ENCODE results near the gene MBNL2.
"Not testable (repeated sequence)": the region's sequence is repeated elsewhere in the genome, so short reads cannot be mapped to it uniquely, and the experiment has no call there.

The MBNL2 gene

DNA sequence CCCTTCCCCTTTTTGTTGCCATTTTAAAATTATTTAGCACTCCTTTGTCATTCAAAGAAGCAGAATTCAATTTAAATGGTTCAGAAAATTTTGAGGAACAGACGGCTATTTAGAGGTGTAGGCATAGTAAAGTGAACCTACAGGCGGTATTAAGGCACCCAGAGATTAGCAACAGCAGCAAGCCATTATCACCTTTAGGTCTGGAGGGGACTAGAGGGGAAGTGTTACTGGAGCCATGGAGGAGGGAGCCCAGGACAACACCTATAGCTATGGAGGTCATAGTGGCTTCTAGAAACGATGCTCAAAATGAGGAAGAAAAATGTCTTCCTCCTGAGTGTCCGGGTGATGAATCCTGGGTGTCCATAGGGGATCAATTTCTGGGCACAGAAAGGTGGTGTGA is 25.8 kb upstream of the MBNL2 start:
- no peak for DNase-seq (ENCODE audit: low spot score in 2 of 2)
- Mint-ChIP-seq H3K27ac (no peak overlapping the region), H3K9me3 (no peaks in the 10 kb centered on the region), H3K4me3 (no peak overlapping the region), H3K36me3 (peaks cover 4% of the 10 kb centered on the region), H3K4me1 (no peaks in the 10 kb centered on the region), H3K27me3 (peaks cover 18% of the 10 kb centered on the region)
- no peak for ATAC-seq (ENCODE audit: low read depth)

DNA sequence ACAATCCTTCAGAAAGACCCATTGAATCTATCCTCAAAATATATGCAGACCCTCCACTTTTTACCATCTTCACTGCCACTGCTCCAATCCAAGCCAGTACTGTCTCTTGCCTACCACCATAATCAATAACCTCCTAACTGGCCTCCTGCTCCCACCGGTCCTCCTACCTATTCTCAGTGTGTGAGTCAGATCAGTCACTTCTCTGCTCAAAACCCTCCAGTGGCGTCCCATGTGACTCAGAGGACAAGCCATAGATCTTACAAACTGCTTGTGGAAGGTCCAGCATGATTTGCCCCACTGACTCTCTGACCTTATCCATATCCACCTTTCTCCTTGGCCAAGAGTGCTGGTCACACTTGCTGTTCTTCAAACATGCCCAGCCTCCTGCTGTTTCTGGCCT is 23.4 kb upstream of the MBNL2 start:
- Mint-ChIP-seq H3K36me3 (peaks cover 6% of the 10 kb centered on the region), H3K4me1 (no peaks in the 10 kb centered on the region), H3K27ac (no peak overlapping the region), H3K27me3 (peaks cover 21% of the 10 kb centered on the region), H3K4me3 (no peak overlapping the region), H3K9me3 (no peaks in the 10 kb centered on the region)
- ATAC-seq (ENCODE audit: low read depth), result no peak
- no peak for DNase-seq (ENCODE audit: low spot score in 2 of 2)

- H3K27me3 Mint-ChIP-seq, result peaks cover 19% of the 10 kb centered on the region
- peaks cover 6% of the 10 kb centered on the region for H3K36me3 Mint-ChIP-seq
- no peak for ATAC-seq (ENCODE audit: low read depth)
- no peak for DNase-seq (ENCODE audit: low spot score in 2 of 2)
- no peak overlapping the region for H3K27ac Mint-ChIP-seq
- no peaks in the 10 kb centered on the region for H3K9me3 Mint-ChIP-seq
- H3K4me3 Mint-ChIP-seq, result no peak overlapping the region
- H3K4me1 Mint-ChIP-seq, result no peaks in the 10 kb centered on the region
These were observed 22.7 kb upstream of the MBNL2 start for GRCh38 chr13:97199451-97199850.

DNA sequence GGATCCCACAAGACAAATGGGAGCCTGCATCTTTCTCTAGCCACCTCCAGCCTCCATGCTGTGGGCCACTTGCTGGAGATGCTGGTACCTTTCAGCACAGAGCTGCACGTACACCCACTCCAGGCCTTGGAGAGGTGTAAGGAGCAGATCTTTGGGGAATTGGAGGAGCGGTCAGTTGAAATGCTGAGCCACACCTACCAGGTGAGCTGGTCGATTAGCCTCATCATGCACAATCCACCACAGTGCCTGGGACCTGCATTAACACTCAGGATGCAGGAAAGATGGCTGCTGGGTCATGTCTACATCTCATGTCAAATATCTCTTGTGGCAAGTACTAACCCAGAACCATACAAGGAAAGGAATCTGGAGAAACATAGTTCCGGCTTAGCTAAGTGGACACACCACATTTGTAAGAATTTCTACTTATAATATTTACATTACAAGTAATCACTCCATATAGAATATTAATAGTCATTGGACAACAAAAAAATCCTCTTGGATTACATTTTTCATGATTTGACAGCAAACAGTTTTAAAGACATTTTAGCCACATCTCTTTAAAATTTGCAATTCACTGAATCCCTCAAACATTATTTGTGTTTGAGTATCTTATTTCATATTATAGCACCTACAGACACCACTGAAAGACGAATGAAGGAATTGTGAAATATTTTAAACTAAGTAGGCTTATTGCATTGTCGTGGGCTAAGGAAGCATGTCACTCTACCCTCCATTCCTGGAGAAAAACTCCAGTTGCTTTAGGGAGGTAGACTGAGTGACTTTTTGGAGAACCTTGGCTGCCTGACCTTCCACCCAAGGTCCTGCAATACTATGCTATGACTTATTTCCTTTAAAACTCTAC is 21.8 kb upstream of the MBNL2 start:
- Mint-ChIP-seq H3K9me3 (no peaks in the 10 kb centered on the region), H3K27me3 (peaks cover 17% of the 10 kb centered on the region), H3K4me1 (no peaks in the 10 kb centered on the region), H3K36me3 (peaks cover 6% of the 10 kb centered on the region), H3K4me3 (no peak overlapping the region), H3K27ac (no peak overlapping the region)
- DNase-seq (ENCODE audit: low spot score in 2 of 2) (no peak), ATAC-seq (ENCODE audit: low read depth) (no peak)

GRCh38 chr13:97202761-97203160 is 19.4 kb upstream of the MBNL2 start:
- Mint-ChIP-seq H3K9me3 (peaks cover 1% of the 10 kb centered on the region), H3K4me3 (no peak overlapping the region), H3K36me3 (peaks cover 8% of the 10 kb centered on the region), H3K4me1 (no peaks in the 10 kb centered on the region), H3K27me3 (peaks cover 16% of the 10 kb centered on the region), H3K27ac (no peak overlapping the region)
- ATAC-seq (ENCODE audit: low read depth) (no peak), DNase-seq (ENCODE audit: low spot score in 2 of 2) (no peak)

- Mint-ChIP-seq H3K27ac (no peak overlapping the region), H3K4me1 (no peaks in the 10 kb centered on the region), H3K9me3 (peaks cover 1% of the 10 kb centered on the region), H3K36me3 (peaks cover 5% of the 10 kb centered on the region), H3K4me3 (no peak overlapping the region), H3K27me3 (peaks cover 5% of the 10 kb centered on the region)
- no peak for ATAC-seq (ENCODE audit: low read depth)
- DNase-seq (ENCODE audit: low spot score in 2 of 2), result no peak
These were observed 16.7 kb upstream of the MBNL2 start for GRCh38 chr13:97205465-97205864.

GRCh38 chr13:97205982-97206381 is 16.2 kb upstream of the MBNL2 start:
- Mint-ChIP-seq H3K4me1 (no peaks in the 10 kb centered on the region), H3K27me3 (peaks cover 4% of the 10 kb centered on the region), H3K4me3 (no peak overlapping the region), H3K9me3 (peaks cover 1% of the 10 kb centered on the region), H3K27ac (no peak overlapping the region), H3K36me3 (peaks cover 5% of the 10 kb centered on the region)
- DNase-seq (ENCODE audit: low spot score in 2 of 2) (no peak), ATAC-seq (ENCODE audit: low read depth) (no peak)

DNA sequence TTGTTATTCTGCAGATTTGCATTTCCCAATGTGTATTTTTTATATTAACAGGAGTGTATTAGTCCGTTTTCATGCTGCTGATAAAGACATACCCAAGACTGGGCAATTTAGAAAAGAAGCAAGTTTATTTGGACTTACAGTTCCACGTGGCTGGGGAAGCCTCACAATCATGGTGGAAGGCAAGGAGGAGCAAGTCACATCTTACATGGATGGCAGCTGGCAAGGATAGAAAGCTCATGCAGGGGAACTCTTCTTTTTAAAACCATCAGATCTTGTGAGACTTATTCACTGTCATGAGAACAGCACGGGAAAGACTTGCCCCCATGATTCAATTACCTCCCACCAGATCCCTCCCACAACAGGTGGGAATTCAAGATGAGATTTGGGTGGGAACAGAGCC is 14.9 kb upstream of the MBNL2 start:
- H3K27ac Mint-ChIP-seq; ATAC-seq (ENCODE audit: low read depth); H3K27me3 Mint-ChIP-seq; DNase-seq (ENCODE audit: low spot score in 2 of 2); H3K4me1 Mint-ChIP-seq; H3K36me3 Mint-ChIP-seq; H3K9me3 Mint-ChIP-seq; H3K4me3 Mint-ChIP-seq: not testable (repeated sequence)

- H3K4me1 Mint-ChIP-seq, result peaks cover 3% of the 10 kb centered on the region
These were observed 10.8 kb upstream of the MBNL2 start for GRCh38 chr13:97211300-97211699.

DNA sequence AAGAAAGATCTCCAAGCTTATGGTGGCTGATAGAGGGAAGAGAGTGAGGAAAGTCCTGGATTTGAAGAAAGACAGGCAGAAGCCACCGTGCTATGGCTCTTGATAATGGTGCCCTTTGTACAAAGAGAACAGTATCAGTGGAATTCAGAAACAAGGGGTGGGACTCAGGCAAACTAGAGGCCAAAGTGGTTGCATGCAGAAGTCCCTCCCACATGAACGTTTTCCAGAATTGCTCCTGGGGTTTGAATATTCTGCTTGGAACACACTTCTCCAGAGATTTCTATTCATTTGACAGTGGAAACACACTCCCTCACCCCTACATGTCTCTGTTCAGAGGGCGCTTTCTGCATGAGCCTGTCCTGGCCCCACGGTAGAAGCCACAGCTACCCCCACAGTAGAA is 10.1 kb upstream of the MBNL2 start:
- Mint-ChIP-seq H3K4me3 (no peak overlapping the region), H3K9me3 (peaks cover 1% of the 10 kb centered on the region), H3K27ac (no peak overlapping the region), H3K4me1 (peaks cover 3% of the 10 kb centered on the region), H3K36me3 (peaks cover 2% of the 10 kb centered on the region), H3K27me3 (peaks cover 6% of the 10 kb centered on the region)
- no peak for DNase-seq (ENCODE audit: low spot score in 2 of 2)
- no peak for ATAC-seq (ENCODE audit: low read depth)

More at GRCh38 chr13:97211300-97211699, 10.8 kb upstream of the MBNL2 start:
- no peak overlapping the region for H3K4me3 Mint-ChIP-seq
- H3K9me3 Mint-ChIP-seq, result peaks cover 1% of the 10 kb centered on the region
- peaks cover 2% of the 10 kb centered on the region for H3K36me3 Mint-ChIP-seq
- H3K27ac Mint-ChIP-seq, result no peak overlapping the region
- peaks cover 6% of the 10 kb centered on the region for H3K27me3 Mint-ChIP-seq
- no peak for ATAC-seq (ENCODE audit: low read depth)
- DNase-seq (ENCODE audit: low spot score in 2 of 2), result no peak

DNA sequence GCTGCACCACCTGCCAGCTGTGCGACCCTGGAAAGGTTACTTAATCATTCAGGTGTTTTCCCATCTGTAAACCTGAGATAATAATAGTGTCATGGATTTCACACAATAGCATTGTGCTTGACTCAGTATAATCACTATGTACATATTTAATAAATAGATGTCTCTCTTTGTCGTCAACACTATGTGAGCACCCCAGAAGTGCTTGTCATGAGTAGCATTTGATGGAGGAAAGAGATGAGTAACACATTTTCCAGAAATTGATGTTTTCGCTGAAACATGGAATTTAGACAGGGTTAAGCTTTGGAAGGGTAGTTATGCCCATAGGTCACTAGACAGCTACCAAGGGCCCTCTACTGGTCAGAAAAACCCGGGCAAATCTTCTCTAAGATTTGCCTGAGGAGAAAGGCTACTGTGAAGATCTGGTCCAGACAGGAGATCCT is 9.5 kb upstream of the MBNL2 start:
- Mint-ChIP-seq H3K9me3 (peaks cover under 1% of the 10 kb centered on the region), H3K36me3 (peaks cover under 1% of the 10 kb centered on the region), H3K27ac (no peak overlapping the region), H3K4me3 (no peak overlapping the region), H3K27me3 (peaks cover 6% of the 10 kb centered on the region), H3K4me1 (peaks cover 3% of the 10 kb centered on the region)
- DNase-seq (ENCODE audit: low spot score in 2 of 2), result no peak
- ATAC-seq (ENCODE audit: low read depth), result no peak

- DNase-seq (ENCODE audit: low spot score in 2 of 2) (no peak), ATAC-seq (ENCODE audit: low read depth) (no peak)
- H3K36me3 Mint-ChIP-seq, result no peaks in the 10 kb centered on the region
- peaks cover 6% of the 10 kb centered on the region for H3K27me3 Mint-ChIP-seq
- H3K4me3 Mint-ChIP-seq, result no peak overlapping the region
- H3K27ac Mint-ChIP-seq, result no peak overlapping the region
- peaks cover 3% of the 10 kb centered on the region for H3K4me1 Mint-ChIP-seq
- H3K9me3 Mint-ChIP-seq, result no peaks in the 10 kb centered on the region
These were observed 7.2 kb upstream of the MBNL2 start for GRCh38 chr13:97214921-97215320.

- DNase-seq (ENCODE audit: low spot score in 2 of 2) (no peak), ATAC-seq (ENCODE audit: low read depth) (no peak)
- Mint-ChIP-seq H3K9me3 (no peaks in the 10 kb centered on the region), H3K36me3 (no peaks in the 10 kb centered on the region), H3K27ac (no peak overlapping the region), H3K27me3 (peaks cover 6% of the 10 kb centered on the region), H3K4me1 (peaks cover 6% of the 10 kb centered on the region), H3K4me3 (no peak overlapping the region)
These were observed 6.8 kb upstream of the MBNL2 start for GRCh38 chr13:97215325-97215724.

DNA sequence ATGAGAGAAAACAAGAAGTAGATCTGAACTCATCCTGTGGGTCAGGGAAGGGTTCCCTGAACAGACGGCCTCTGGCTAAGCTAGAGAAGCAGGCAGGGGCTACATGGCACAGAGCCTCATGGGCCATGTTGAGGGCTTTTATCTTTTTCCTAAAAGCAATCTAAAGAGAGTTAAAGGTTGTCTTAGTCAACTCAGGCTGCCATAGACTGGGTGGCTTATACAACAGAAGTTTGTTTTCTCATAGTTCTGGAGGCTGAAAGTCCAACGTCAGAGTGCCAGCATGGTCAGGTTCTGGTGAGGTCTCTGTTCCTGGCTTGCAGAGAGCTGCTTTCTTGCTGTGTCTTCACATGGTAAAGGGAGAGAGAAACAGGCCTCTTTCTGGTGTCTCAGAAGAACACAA is 2.9 kb upstream of the MBNL2 start:
- H3K4me1 Mint-ChIP-seq, result peaks cover 14% of the 10 kb centered on the region
- ATAC-seq (ENCODE audit: low read depth) (no peak), DNase-seq (ENCODE audit: low spot score in 2 of 2) (no peak)
- H3K4me3 Mint-ChIP-seq, result no peak overlapping the region
- no peaks in the 10 kb centered on the region for H3K27me3 Mint-ChIP-seq
- no peak overlapping the region for H3K27ac Mint-ChIP-seq
- H3K9me3 Mint-ChIP-seq, result no peaks in the 10 kb centered on the region
- H3K36me3 Mint-ChIP-seq, result no peaks in the 10 kb centered on the region

All from memory B cell (primary cell).